Mammary epithelial cell (primary cell): ENCODE results near the gene AQR.

Source experiments
- EZH2 ChIP-seq: IDR thresholded peaks from 2 replicates; pipeline ENCODE4 v1.6.1; 2012; ENCODE audit warnings: low read length, inconsistent platforms, borderline replicate concordance
- TF ChIP-seq, protein P1 (sequence below), 2 donors: IDR thresholded peaks in 1 of 2; conservative IDR thresholded peaks in 1 of 2; 2 replicates each; pipeline ENCODE4 v1.5.1; 2011 to 2012; ENCODE audit warnings: inconsistent platforms in 2 of 2, low read length in 2 of 2, mild to moderate bottlenecking in 2 of 2, control low read depth in 1 of 2, low read depth in 1 of 2; ENCODE audit not compliant: insufficient read depth in 1 of 2; ENCODE audit errors: extremely low read depth in 1 of 2

DNA sequence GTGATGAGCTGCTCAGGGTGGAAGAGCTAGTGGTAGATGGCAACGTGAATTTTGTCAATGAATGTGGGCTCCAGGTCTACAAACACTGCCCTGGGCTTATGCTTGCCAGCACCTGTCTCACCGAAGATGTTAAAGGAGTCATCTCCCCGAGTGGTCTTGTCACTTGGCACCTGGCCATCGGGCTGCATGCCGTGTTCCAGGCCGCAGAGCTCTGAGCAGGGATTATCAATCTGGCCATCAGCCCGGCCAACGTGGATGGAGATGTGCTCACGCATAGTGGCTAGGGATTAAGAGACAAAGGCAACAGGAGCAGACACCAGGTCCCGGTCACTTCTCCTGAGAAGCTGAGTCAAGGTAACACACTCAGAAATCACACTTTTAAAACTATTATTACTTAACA lies 119.4 kb downstream of the AQR start:
- TF ChIP-seq, protein P1, sequence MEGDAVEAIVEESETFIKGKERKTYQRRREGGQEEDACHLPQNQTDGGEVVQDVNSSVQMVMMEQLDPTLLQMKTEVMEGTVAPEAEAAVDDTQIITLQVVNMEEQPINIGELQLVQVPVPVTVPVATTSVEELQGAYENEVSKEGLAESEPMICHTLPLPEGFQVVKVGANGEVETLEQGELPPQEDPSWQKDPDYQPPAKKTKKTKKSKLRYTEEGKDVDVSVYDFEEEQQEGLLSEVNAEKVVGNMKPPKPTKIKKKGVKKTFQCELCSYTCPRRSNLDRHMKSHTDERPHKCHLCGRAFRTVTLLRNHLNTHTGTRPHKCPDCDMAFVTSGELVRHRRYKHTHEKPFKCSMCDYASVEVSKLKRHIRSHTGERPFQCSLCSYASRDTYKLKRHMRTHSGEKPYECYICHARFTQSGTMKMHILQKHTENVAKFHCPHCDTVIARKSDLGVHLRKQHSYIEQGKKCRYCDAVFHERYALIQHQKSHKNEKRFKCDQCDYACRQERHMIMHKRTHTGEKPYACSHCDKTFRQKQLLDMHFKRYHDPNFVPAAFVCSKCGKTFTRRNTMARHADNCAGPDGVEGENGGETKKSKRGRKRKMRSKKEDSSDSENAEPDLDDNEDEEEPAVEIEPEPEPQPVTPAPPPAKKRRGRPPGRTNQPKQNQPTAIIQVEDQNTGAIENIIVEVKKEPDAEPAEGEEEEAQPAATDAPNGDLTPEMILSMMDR (conservative IDR thresholded peaks at IDR 0.05 in 1 of 2, IDR thresholded peaks at IDR 0.05 in 1 of 2; ENCODE audit: extremely low read depth in 1 of 2, insufficient read depth in 1 of 2, low read depth in 1 of 2, low read length in 2 of 2), result no peak
- no peak for TF ChIP-seq EZH2
